NCI-H187 treated with DMSO at 0.1 percent for 48 hours (cell line): ENCODE data around the gene NYAP1.
"Not testable (repeated sequence)": the region's sequence is repeated elsewhere in the genome, so short reads cannot be mapped to it uniquely, and the experiment has no call there.

Experiments used
- DNase-seq: peaks from one replicate; lab custom pipeline; 2025; lab: John Stamatoyannopoulos, UW

NYAP1 gene

DNA sequence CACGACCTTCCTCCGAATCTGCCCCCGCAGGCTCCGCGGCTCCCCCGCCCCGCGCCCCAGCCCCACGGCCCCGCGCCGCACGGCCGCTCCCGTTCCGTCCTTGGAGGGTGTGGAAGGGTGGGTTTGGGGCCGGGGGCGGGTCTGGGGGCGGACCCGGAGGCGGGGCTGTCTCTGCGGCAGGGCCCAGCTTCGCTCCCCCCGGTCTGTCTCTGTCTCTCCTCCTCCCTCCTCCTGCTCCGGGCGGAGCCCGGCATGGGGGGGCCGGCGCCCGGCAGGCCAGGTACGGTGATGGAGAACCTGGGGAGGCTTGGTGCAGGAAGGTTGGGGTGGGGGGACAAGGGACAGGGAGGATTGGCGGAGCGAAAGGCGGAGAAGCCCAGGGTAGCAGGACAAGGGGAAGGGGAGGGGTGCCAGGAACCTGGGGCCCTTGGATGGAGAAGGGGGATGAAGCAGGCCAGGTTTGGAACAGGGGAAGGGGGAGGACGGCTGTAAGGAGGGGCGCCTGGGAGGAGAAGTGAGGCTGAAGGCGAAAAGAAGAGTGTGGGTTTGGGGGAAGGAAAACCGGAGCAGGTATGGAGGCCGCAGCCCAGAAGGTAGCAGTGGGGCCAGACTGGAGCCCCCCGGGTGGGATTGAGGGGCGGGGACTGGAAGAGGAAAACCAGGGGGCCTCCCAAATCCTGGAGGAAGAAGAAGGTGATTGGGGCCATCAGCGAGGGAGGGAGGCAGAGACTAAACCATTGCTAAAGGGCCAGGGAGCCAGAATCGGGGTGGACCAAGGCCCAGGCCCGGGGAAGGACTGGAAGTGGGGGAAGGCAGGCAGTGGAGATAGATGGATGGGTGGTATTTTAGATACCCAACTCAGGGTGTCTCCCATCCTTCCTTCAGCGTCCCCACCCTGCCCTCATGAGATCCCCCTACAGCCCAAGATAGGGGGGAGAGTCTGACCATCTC is at the start of gene NYAP1:
TSS of gene NYAP1 (plus strand) at position 206 of the 951 bp plus-strand sequence. CDS start 1,385 bp downstream, outside the sequence.
- peak; percentile 16 for DNase-seq

DNA sequence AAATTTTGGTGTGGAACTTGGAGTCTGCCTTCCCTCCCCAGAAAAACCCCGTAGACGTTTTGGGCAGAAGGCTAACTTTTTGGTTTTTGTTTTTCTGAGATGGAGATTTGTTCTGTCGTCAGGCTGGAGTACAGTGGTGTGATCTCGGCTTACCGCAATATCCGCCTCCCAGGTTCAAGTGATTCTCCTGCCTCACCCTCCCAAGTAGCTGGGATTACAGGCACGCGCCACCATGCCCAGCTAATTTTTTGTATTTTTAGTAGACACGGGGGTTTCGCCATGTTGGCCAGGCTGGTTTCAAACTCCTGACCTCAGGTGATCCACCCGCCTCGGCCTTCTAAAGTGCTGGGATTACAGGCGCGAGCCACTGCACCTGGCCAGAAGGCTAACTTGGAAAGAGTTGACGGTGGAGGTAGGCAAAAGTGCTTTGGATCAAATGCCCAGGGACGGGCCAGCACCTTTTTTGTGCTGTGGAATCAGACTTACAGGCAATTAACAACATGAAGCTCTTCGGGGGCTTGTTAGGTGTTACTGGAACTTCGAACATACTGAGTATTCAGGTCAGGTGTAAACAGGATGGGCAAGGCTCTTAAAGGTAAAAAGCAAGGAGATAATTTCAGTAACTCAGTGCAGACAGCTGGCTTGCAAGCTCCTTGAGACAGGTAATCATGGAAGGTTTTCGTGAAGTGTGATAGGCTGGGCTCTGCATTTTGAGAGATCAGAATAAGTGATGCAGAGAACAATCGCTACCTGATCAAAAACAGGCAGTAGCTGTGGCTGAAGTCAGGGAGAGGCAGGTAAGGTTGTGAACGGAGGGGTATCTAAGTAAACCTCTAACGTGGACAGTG is 49.2 kb upstream of the NYAP1 start:
- no peak for DNase-seq

DNA sequence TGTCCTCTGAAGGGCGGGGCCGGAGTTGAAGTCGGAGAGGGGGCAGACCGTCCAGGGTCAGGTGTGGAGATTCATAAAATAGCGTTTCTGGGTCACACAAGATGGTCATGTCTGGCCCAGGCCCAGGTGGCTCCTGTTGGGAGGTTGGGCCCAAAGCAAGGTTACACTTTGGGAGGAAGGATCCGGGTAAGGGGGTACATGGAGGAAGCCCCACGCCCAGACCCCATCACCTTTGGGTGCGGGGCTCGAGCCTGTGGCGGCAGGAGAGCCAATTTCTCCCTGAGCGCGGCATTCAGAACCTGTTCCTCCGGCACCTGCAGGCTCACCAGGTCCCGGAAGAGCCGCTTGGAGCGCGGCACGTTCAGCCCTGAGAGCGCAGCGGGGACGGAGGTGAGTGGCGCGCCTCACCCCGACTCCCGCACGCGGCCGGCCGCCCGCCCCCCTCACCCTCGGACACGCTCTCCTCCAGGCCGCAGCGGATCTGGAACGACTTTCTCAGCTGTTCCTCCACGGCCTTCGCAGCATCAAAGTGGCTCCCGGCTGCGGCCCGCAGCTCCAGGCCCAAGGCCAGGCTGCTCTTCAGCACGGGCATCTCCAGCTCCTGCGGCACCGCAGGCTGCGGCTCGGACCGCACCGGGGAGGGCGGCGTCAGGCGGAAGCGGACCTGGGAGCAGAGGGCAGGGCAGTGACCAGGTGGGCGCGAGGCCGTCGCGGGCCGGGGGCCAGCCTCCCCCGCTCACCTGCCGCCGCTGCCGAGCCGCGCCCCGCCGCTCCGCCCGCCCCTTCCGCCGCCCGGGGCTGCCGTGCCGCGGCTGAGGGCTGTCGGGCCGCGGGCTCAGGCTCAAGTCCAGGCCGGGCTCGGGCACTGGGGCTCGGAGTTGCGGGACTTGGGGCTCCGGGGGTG is 48.1 kb upstream of the NYAP1 start:
- DNase-seq = no peak

DNA sequence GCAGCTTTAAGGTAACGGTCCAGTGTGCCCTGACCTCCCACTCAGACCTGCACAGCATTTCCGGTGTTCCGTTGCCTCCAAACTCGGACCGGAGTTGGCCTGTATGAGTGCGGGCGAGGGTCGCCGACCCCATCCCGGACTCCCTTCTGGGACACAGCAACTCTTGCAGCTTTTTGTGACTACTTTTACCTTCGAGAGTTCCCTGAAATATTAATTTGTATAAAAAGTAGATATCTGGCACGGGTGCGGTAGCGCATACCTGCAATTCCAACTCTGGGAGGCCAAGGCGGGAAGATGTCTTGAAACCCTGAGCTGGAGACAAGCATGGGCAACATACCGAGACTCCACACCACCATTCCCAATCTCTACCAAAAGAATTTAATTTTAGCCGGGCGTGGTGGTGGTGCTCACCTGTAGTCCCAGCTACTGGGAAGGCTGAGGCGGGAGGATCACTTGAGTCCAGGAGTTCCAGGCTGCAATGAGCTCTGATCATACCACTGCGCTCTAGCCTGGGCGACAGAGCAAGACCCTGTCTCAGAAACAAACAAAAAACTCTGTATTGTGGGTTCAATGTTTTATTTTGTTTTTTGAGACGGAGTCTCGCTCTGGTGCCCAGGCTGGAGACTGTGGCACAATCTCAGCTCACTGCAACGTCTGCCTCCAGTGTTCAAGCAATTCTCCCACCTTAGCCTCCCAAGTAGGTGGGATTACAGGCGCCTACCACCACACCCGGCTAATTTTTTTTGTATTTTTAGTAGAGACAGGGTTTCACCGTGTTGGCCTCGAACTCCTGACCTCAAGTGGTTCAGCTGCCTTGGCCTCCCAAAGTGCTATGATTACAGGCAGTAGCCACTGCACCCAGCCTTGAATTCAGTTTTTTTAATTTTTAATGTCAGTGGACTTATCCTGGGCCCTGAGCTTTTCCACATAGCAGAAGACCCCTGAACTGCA is 46.3 kb upstream of the NYAP1 start:
- no peak for DNase-seq

DNA sequence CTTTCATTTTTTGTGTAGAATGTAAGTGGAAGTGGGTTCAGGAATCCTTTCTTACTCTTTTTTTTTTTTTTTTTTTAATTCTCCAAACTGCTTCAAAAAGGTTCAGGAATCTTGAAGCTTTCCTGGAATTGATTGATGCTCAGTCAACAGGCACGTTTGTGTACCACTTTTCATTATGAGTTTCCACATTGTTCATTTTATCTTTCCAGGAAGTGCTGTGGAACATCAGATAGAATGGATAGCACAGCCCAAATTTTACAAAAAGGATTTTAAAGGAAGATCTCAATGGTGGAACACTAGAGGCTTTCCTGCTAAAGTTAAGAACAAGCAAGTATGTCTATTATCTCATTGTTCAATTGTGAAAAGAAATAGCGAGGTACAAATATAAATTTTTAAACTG is 45.6 kb upstream of the NYAP1 start:
- no peak for DNase-seq

DNA sequence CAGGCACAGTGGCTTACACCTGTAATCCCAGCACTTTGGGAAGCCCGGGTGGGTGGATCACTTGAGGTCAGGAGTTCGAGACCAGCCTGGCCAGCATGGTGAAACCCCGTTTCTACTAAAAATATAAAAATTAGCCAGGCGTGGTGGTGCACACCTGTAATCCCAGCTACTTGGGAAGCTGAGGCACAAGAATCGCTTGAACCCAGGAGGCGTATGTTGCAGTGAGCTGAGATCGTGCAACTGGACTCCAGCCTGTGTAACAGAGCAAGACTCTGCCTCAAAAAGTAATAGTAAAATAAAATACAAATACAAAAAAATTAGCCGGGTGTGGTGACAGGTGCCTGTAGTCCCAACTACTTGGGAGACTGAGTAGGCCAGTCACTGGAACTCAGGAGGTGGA is 45.0 kb upstream of the NYAP1 start:
- DNase-seq = not testable (repeated sequence)

DNA sequence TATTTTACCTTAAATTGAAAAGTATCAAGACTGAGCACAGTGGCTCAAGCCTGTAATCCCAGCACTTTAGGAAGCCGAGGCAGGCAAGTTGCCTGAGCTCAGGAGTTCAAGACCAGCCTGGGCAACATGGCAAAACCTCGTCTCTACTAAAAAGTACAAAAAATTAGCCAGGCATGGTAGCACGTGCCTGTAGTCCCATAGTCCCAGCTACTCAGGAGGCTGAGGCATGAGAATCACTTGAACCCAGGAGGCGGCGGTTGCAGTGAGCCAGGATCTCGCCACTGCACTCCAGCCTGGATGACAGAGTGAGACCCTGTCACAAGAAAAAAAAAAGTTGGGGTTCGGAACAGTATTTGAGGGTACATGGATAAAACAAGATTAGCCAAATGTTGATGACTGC is 44.5 kb upstream of the NYAP1 start:
- not testable (repeated sequence) for DNase-seq

DNA sequence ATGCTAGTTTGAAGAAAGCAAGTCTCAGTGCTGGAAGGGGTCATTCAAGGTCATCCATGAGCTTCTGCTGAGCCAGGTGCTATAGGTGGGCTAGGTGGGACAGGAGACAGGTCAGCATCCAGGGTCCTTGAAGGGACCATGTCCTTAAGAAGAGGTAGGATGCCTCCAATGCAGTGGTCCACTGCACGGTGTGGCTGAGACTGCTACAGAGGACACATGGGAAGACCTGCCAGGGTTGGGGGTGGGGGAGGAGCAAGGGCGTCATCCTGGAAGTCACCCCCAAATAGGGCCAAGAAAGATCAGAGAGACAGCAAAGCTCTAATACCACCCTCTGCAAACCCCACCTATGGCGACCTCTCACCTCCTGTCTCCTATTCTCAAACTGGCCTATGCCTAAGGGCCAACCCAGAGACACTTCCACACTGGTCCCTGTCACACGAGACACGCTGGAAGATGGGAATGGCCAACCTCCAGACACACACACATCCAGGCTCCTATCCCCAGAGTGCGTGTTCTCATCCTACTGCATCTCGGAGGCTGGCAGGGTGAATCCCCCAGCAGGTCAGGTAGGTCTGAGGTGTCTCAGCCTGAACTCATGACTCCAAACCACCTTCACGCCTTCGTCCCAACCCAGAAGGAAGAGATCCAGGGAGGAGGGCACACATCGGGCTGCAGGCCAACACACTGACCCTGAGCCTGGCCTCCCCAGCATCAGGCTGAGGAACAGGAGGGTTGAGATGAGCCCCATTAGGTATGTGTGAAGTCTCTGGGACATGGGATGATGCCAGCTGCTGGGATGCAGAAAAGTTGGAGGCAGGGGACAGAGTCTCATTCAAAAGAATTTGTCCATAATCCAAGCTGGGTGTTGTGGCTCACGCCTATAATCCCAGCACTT is 41.8 kb upstream of the NYAP1 start:
- no peak for DNase-seq

DNA sequence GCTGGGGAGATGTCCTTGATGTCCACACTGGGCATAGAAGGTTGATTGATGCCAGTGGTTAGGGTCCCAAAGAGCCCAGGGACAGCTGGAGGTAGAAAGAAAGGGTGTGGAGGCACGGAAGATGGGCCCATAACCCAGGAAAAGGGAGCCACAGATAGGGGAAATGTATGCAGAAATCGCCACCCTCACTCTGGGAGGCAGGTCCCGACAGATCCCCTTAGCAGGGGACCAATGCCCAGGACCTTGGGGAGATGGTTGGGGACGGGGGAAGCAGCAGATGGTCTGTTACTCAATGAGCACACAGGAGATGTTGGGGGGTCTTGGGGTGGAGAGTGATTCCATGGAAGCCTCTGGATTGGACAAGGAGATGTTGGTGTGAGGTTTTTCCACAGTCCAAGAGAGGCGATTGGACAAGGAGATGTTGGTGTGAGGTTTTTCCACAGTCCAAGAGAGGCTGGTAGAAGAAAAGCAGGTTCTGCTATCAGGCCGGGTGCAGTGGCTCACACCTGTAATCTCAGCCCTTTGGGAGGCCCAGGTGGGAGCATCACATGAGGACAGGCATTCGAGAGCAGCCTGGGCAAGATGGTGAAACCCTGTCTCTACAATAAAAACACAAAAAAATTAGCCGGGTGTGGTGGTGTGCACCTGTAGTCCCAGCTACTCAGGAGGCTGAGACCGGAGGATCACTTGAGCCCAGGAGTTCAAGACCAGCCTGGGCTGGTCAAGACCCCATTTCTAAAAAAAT is 40.5 kb upstream of the NYAP1 start:
- DNase-seq = no peak

DNA sequence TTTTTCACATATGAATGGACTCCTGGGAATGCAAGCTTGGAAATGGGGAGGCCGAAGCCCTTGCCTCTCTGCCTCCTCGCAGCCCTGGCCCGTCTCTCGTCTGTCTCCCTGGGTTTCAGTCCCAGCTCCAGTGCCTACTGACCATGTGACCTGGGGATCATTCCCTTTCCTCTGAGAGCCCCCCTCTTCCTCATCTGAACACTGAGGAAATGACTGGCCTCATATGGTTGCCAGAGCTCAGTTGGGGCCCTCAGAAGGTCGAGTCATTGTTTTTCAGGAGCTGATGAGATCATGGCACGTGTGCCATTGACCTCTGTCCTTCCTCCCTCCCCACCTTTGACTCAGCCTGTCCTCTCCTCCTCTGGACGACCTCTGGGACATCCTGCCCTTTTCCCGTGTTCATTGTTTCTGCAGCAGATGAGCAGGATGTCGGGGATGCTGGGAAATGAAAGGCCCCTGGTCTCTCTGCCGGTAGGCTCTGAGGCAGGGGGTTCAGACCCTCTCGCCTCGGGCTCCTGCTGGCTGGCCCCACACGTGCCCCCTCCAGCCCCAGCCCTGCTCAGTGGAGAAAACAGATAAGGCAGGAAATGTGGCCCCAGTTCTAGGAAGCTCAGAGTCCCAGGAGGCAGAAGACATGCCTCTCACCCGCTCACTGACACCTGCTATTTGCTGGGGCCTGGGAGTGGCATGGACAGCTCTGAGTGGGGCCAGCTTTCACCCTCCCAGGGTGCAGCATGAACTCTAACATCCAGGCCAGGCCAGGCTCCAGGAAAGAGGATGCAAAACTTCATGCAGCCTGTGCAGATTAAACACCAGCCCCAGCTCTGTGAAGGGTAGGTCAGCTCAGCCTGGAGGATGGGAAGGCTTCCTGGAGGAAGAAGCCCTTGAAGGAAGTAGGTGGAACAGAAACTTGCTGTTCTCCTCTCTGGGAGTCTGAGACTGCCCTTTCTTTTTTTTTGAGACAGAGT is 39.1 kb upstream of the NYAP1 start:
- no peak for DNase-seq

DNA sequence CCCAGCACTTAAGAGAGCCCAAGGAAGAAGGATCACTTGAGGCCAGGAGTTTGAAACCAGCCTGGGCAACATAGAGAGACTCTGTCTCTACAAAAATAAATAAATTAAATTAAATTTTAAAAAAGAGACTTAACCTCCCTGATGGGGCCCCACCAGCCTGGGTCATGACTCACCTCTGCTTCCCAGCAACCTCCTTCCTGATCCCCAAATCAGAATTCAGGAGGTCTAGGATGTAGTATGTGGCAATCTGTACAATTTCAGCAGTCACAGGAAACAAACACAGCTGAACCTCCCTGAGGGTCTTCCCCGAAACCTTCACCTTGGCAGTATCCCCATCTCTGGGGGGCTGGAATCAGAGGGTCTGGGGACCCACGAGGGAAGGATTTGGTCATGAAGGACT is 37.7 kb upstream of the NYAP1 start:
- DNase-seq = no peak

DNA sequence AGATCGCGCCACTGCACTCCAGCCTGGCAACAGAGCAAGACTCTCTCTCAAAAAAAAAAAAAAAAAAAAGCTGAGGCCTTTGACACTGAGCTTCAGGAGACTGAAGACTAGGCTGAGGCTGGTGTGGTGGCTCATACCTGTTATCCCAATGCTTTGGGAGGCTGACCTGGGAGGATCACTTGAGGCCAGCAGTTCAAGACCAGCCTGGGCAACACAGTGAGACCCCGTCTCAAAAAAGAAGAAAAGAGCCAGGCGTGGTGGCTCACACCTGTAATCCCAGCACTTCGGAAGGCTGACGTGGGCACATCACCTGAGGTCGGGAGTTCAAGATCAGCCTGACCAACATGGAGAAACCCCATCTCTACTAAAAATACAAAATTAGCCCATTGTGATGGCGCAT is 36.4 kb upstream of the NYAP1 start:
- not testable (repeated sequence) for DNase-seq

DNA sequence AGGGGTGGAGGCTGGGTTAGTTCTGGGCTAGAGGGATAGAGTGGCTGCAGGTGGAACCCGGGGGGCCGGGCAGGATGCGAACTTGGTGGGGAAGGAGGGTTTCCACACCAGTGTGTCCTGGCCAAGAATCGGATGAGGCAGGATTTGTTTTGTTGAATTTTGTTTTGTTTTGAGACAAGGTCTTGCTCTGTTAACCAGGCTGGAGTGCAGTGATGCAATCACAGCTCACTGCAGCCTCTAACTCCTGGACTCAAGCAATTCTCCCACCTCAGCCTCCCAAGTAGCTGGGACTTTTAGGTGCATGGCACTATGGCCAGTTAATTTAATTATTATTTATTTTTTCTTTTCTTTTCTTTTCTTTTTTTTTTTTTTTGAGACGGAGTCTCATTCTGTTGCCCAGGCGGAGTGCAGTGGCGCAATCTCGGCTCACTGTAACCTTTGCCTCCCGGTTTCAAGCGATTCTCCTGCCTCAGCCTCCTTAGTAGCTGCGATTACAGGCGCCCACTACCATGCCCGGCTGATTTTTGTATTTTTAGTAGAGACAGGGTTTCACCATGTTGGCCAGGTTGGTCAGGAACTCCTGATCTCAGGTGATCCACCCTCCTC is 34.4 kb upstream of the NYAP1 start:
- no peak for DNase-seq

DNA sequence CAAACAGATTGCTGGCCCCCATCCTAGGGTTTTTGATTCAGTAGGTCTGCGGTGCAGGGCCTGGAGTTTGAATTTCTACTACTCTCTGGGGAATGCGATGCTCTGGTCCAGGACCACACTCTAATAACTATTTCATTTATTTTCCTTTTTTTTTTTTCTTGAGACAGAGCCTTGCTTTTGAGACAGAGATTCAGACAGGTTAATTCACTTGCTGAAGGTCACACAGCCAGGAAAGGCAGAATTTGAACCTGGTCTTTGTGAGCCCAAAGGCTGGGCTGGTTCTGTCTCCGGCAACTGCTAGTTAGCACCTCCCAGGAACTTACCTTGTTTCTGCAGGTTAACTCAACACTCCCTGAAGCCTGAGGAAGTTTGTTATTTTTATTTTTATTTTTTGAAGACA is 31.2 kb upstream of the NYAP1 start:
- DNase-seq = no peak

DNA sequence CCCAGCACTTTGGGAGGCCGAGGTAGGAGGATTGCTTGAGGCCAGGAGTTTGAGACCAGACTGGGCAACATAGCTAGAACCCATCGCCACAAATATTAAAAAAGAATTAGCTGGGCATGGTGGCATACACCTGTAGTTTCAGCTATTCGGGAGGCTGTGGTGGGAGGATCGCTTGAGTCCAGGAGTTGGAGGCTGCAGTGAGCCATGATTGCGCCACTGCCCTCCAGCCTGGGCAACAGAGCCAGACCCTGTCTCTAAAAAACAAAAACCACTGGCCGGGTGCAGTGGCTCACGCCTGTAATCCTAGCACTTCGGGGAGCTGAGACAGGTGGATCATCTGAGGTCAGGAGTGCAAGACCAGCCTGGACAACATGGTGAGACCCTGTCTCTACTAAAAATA is 29.9 kb upstream of the NYAP1 start:
- DNase-seq = not testable (repeated sequence)

DNA sequence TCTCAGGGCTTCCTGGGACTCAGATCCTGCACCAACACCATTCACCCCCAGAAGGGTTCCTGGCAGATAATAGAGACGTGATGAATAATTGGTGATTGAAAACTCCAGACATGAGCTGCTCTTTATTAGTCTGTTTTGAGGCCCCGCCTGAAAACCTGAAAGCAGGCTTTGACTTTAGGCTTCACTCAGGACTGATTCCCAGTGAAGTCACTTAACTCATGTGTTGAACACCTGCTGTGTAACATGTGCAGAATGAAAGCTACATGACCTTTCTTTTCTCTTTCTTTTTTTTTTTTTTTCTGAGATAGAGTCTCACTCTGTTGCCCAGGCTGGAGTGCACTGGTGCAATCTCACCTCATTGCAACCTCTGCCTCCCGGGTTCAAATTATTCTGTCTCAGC is 28.5 kb upstream of the NYAP1 start:
- no peak for DNase-seq

DNA sequence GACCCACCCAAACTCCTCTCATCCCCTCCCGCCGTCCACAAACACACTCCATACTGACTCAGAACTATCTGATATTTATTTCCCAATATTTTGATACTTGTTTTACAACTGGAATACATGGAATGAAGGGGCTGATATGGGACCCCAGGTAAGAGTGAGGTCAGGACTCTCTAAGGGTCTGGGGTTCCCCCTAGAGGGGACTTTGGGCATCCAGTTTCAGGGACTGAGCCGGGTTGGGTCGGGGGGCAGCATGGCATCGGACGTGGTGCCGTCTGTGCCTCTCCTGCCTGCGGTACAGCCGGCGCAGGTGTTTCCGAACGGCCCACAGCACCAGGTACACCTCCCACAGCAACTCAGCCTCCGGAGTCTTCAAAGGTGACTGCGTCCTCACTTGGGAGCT is 27.2 kb upstream of the NYAP1 start:
- no peak for DNase-seq
